GM10248 (cell line): ENCODE data around the gene MCUB.
"Not testable (repeated sequence)": the region's sequence is repeated elsewhere in the genome, so short reads cannot be mapped to it uniquely, and the experiment has no call there.

Source experiments
- CTCF ChIA-PET: fragments of 300-600 bp; sonication (Branson Sonifier 250); formaldehyde crosslinking; extraction: SDS; loops from one replicate; lab custom pipeline; 2021; ENCODE audit warnings: antibody characterized with exemption; lab: Yijun Ruan, JAX
- POLR2A ChIA-PET: fragments of 350-650 bp; sonication (Branson Sonifier 250); formaldehyde crosslinking; extraction: SDS; loops from one replicate; lab custom pipeline; 2020; ENCODE audit warnings: antibody characterized with exemption; lab: Yijun Ruan, JAX
- DNase-seq: peaks from one replicate; pipeline ENCODE4 v3.0.0; 2012; ENCODE audit errors: extremely low spot score
- TF ChIP-seq, protein P1 (sequence below): IDR thresholded peaks from 2 replicates; pipeline ENCODE4 v1.5.1; 2012; ENCODE audit warnings: mild to moderate bottlenecking, low read depth; ENCODE audit errors: extremely low read depth, missing control alignments, control extremely low read depth

The MCUB gene, protein sequence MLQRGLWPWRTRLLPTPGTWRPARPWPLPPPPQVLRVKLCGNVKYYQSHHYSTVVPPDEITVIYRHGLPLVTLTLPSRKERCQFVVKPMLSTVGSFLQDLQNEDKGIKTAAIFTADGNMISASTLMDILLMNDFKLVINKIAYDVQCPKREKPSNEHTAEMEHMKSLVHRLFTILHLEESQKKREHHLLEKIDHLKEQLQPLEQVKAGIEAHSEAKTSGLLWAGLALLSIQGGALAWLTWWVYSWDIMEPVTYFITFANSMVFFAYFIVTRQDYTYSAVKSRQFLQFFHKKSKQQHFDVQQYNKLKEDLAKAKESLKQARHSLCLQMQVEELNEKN

DNA sequence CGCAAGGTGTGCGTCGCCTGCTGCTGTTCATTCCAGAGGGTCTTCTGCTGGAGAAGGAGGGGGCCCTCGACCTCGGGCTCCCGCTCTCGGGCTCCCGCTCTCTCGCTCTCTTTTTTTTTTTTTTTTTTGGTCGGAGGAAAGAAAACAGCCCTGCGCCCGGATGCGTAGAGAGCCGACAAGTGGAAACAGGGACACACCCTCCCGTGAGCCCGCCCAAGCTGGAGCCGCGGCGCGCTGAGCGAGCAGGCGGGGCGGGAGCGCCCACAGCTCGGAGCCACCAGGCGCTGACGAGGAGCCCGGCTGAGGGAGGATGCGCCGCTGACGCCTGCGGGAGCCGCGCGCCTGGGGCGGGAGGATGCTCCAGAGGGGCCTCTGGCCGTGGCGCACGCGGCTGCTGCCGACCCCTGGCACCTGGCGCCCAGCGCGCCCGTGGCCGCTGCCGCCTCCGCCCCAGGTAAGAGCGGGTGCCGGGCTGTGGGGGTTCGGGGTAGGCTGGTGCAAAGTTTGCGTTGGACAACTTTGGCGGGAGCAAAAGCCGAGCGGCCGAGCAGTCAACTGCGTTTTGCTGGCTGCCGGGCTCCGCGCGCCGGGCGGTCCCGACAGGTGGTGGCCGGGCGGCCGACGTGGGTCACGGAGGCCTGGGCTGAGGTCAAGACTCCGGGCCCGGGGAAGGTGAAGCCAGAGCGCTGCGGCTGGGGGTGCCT is at the start of gene MCUB:
MCUB (plus strand) TSS at position 264 of the 704 bp plus-strand sequence; CDS start at position 356, 92 bp downstream.
- peak; percentile 91 for DNase-seq
- POLR2A ChIA-PET, result interaction anchor here (0.6 to 0.7 kb wide), 3 partner anchors 18 to 124 kb away, joined by 3 to 4 read pairs (median 3); no protein-coding TSS in a partner anchor
- CTCF ChIA-PET, result interaction anchor here (1.1 to 1.6 kb wide), 3 partner anchors 13 to 129 kb away, joined by 3 to 4 read pairs (median 3); no protein-coding TSS in a partner anchor
- TF ChIP-seq, protein P1, sequence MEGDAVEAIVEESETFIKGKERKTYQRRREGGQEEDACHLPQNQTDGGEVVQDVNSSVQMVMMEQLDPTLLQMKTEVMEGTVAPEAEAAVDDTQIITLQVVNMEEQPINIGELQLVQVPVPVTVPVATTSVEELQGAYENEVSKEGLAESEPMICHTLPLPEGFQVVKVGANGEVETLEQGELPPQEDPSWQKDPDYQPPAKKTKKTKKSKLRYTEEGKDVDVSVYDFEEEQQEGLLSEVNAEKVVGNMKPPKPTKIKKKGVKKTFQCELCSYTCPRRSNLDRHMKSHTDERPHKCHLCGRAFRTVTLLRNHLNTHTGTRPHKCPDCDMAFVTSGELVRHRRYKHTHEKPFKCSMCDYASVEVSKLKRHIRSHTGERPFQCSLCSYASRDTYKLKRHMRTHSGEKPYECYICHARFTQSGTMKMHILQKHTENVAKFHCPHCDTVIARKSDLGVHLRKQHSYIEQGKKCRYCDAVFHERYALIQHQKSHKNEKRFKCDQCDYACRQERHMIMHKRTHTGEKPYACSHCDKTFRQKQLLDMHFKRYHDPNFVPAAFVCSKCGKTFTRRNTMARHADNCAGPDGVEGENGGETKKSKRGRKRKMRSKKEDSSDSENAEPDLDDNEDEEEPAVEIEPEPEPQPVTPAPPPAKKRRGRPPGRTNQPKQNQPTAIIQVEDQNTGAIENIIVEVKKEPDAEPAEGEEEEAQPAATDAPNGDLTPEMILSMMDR, result no peak

DNA sequence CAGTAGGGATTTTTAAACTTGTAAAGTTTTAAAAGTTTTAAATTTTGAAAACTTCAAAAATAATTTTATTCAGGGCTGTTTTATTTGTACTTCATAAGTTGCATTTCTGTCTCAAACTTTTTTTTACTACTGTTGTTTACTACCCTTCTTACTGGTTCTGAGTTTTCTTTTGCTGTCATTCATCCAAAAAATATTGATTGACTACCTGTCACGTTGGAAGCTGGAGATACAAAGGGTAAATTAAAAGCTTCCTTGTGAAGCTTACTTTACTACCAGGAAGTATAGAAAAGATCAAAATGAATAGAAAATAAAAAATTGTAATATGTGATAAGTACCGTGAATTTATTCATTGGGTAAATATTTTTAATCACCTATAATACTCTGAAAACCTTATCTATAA is 49.4 kb upstream of the MCUB start:
- TF ChIP-seq, protein P1, result no peak
- DNase-seq, result no peak
- ChIA-PET POLR2A (no interaction called here), CTCF (no interaction called here)

DNA sequence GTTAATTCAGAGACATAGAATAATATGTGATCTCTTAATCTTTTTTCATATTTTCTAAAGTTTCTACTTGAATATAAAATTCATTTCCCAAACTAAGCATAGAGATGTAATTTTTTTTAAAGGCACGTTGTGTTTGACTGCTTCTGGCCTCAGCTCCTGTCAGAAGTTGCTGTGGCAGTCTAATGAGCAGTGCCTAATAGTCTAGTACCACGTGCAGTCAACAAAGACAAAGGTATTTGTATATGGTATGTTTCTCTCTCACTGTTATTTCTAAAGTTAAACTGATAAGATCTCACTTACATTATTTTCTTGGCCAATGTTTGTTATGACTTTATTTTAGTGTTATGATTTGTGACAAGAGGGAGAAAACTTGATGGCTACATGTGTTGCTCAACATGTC is 48.6 kb upstream of the MCUB start:
- TF ChIP-seq, protein P1, result no peak
- ChIA-PET CTCF (no interaction called here), POLR2A (no interaction called here)
- no peak for DNase-seq

DNA sequence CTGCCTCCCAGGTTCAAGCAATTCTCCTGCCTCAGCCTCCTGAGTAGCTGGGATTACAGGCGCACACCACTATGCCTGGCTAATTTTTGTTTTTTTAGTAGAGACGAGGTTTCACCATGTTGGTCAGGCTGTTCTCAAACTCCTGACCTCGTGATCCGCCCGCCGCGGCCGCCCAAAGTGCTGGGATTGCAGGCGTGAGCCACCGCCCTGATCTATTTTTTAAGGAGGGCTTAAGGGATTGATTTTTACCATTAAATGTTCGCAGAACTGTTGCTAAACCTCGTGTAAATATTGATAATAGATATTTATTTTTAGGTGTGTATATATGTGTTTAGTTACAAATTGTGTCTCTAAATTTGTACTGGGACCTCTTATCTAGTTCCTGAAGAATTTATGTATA is 46.7 kb upstream of the MCUB start:
- POLR2A ChIA-PET, CTCF ChIA-PET, DNase-seq: not testable (repeated sequence)

DNA sequence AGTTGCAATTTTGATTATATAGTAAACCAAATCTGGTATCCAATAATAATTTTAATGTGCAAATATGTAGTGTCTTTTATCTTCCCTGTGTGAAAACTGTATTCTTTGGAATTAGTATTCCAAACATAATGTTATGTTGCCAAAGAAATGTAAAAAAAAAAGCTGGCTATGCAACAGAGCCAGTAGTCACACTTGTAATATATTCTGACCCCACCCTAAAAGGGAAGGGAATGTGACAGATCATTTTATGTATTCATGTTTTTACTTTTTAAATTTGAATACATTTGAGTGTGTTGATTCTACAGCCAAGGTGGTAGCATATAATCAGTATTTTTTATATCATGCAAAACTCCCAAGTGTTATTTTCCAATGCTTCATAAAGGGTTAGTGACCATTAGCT is 27.9 kb upstream of the MCUB start:
- CTCF ChIA-PET, result interaction anchor here (1.3 to 3.3 kb wide), 2 partner anchors 8 to 10 kb away, joined by 3 to 9 read pairs; no protein-coding TSS in a partner anchor

DNA sequence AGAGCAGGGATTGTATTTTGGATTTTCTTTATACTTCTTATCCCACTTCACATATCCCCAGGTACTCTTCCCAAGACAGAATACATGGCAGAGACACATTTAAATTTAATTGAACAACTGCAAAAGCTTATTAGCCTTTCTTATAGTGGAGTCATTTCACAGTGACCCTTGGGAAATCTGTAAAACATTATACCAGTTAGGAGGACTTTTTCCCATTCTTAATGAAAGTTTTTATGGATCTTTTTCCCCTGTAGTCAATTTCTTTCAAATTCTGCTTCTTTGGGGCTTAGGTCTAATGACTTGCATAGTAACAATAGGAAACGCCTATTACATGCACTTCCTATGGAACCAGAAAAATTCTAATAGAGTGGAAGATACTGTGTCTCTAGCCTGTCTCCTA is 14.6 kb upstream of the MCUB start:
- POLR2A ChIA-PET, result no interaction called here
- DNase-seq, result no peak
- TF ChIP-seq, protein P1, result no peak
- CTCF ChIA-PET, result interaction anchor here (1.0 kb wide), 1 partner anchor 157 kb away, joined by 3 read pairs; no protein-coding TSS in a partner anchor

More for the DNA sequence above, 27.9 kb upstream of the MCUB start:
- DNase-seq, result no peak
- POLR2A ChIA-PET, result no interaction called here
- TF ChIP-seq, protein P1, result no peak
